ENCODE data around the gene CLEC20A. TPM values are rescaled to one million over a fixed set of nuclear protein-coding genes. Genes with fewer than 3 reads are reported as not detected.

Gene CLEC20A
- total RNA-seq, 1 donor from 2014 or later: not detected

DNA sequence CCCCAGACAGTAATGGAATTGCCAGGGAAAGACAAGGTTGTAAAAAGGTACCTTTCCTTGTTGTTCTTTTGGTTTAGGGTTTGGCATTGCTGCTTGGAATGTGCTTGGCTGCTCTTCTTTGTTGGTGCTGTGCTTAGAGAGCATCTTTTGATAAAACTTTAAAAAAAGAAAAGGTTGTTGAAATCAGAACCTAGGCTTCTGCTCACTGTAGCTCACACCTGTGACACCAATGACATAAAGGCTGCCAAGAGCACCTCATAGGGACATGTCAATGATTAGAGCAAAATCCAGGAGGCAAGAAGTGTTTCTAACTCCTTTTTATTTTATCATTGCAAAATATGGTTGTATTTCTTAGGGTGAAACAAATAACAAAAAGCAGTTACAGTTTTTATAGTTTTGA is 28.9 kb downstream of the CLEC20A start:
- Mint-ChIP-seq H3K4me3 (no peak overlapping the region), H3K4me1 (no peaks in the 10 kb centered on the region), H3K27ac (ENCODE audit: unreplicated experiment) (no peak overlapping the region), H3K27me3 (ENCODE audit: low read depth) (no peaks in the 10 kb centered on the region), H3K36me3 (ENCODE audit: low read depth) (peaks cover 10% of the 10 kb centered on the region), H3K9me3 (no peaks in the 10 kb centered on the region)
- no peak for DNase-seq (ENCODE audit: low read depth, low spot score)
- TF ChIP-seq, protein P1, sequence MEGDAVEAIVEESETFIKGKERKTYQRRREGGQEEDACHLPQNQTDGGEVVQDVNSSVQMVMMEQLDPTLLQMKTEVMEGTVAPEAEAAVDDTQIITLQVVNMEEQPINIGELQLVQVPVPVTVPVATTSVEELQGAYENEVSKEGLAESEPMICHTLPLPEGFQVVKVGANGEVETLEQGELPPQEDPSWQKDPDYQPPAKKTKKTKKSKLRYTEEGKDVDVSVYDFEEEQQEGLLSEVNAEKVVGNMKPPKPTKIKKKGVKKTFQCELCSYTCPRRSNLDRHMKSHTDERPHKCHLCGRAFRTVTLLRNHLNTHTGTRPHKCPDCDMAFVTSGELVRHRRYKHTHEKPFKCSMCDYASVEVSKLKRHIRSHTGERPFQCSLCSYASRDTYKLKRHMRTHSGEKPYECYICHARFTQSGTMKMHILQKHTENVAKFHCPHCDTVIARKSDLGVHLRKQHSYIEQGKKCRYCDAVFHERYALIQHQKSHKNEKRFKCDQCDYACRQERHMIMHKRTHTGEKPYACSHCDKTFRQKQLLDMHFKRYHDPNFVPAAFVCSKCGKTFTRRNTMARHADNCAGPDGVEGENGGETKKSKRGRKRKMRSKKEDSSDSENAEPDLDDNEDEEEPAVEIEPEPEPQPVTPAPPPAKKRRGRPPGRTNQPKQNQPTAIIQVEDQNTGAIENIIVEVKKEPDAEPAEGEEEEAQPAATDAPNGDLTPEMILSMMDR (conservative IDR thresholded peaks at IDR 0.05): no peak

DNA sequence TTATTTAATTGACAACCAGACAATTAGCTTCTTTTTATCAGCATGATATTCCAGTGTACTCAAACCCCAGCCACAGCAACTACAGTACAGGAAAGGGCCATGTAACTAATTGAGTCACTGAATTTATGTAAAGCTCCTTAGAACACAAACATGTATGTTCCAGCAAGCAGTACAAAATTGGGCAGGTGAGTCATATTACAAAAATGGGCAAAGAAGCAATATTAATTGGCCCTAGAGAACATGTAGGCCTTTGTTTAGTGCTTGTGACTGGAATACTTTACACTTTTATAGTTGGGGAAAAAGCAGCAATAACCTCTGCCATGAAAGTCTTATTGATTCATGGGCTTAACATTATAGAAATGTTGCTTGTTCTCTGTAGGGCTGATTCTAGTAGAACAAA is 31.8 kb downstream of the CLEC20A start:
- Mint-ChIP-seq H3K9me3 (no peaks in the 10 kb centered on the region), H3K27ac (ENCODE audit: unreplicated experiment) (no peak overlapping the region), H3K27me3 (ENCODE audit: low read depth) (no peaks in the 10 kb centered on the region), H3K4me3 (no peak overlapping the region), H3K4me1 (peaks cover 8% of the 10 kb centered on the region), H3K36me3 (ENCODE audit: low read depth) (peaks cover 10% of the 10 kb centered on the region)
- no peak for DNase-seq (ENCODE audit: low read depth, low spot score)
- TF ChIP-seq, protein P1 (conservative IDR thresholded peaks at IDR 0.05): no peak

DNA sequence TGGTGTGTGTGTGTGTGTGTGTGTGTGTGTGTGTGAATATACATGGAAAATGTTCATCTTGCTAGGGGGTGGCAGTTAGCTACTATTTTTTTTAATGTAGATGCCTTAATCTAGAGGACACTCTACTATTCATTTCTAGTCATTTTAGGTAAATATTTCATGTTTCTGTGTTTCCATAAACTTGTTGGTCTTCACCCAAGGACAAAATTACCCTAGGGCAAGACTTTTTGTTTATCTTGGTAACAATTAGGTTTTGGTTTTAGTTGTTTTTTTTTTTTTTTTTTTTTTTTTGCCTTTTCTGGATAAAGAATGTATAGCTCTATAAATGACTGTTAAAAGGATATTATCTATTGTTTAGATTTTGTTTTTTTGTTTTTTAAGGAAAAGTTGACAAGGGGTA is 32.2 kb downstream of the CLEC20A start:
- H3K4me3 Mint-ChIP-seq: no peak overlapping the region
- H3K36me3 Mint-ChIP-seq (ENCODE audit: low read depth): peaks cover 10% of the 10 kb centered on the region
- DNase-seq (ENCODE audit: low read depth, low spot score): no peak
- H3K27me3 Mint-ChIP-seq (ENCODE audit: low read depth): no peaks in the 10 kb centered on the region
- H3K9me3 Mint-ChIP-seq: no peaks in the 10 kb centered on the region
- TF ChIP-seq, protein P1 (conservative IDR thresholded peaks at IDR 0.05): no peak
- peaks cover 8% of the 10 kb centered on the region for H3K4me1 Mint-ChIP-seq
- H3K27ac Mint-ChIP-seq (ENCODE audit: unreplicated experiment): no peak overlapping the region

DNA sequence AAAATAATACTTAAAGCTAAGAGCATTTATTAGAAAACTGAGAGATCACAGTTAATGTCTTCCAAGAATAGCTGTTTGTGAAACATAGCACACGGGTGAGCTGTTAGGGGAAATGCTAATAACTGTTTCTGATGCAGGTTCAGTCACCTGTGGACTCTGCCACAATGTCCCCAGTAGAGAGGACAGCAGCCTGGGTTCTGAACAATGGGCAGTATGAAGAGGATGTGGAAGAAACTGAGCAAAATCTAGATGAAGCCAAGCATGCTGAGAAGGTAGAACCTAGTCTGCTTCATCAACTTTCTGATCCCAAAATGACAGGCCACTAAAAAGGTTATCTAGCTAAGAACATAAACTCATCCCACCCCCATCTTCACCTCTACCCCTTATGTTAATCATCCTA is 32.6 kb downstream of the CLEC20A start:
- Mint-ChIP-seq H3K9me3 (no peaks in the 10 kb centered on the region), H3K36me3 (ENCODE audit: low read depth) (peaks cover 10% of the 10 kb centered on the region), H3K4me1 (peaks cover 8% of the 10 kb centered on the region), H3K4me3 (no peak overlapping the region), H3K27me3 (ENCODE audit: low read depth) (no peaks in the 10 kb centered on the region), H3K27ac (ENCODE audit: unreplicated experiment) (no peak overlapping the region)
- no peak for DNase-seq (ENCODE audit: low read depth, low spot score)
- TF ChIP-seq, protein P1 (conservative IDR thresholded peaks at IDR 0.05): no peak

DNA sequence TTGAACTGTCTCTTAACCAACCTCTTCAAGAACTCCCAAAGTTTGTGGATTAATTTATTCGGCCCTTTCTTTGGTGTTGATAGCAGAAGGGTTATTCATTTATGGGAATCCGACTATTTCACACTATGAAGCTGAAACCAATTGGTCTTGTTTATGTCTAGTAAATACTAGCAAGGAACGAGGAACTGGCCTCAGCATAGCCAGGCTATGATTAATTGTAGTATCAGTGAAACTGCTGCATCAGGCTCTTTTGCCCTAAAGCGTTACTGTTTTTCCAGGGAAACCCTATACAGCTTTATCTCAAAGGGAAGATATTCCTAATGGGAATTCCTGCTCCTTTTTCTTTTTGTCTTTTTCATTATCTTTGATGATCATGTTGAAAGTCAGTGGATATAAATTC is 35.1 kb downstream of the CLEC20A start:
- Mint-ChIP-seq H3K27me3 (ENCODE audit: low read depth) (no peaks in the 10 kb centered on the region), H3K4me3 (no peak overlapping the region), H3K9me3 (no peaks in the 10 kb centered on the region), H3K27ac (ENCODE audit: unreplicated experiment) (no peak overlapping the region), H3K4me1 (peaks cover 8% of the 10 kb centered on the region), H3K36me3 (ENCODE audit: low read depth) (peaks cover 14% of the 10 kb centered on the region)
- no peak for DNase-seq (ENCODE audit: low read depth, low spot score)
- TF ChIP-seq, protein P1 (conservative IDR thresholded peaks at IDR 0.05): no peak

DNA sequence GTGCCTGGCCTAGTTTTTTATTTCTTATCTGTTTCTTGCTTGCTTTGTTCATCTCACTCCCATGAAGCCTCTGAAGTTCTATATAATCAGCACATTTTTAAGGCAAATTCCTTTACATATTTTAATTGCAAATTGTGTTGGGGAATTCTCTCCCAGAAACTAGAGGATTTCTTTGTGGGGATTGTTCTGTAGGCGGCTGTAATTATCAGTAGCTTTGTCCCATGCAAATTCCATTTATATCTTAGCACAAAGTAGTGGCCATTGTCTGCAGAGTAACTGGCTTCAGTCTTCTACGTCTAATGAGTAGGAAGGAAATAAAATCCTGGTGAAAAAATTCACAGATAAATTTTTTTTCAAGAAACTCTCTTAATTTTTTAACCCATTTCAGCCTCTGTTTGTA is 35.7 kb downstream of the CLEC20A start:
- no peaks in the 10 kb centered on the region for H3K9me3 Mint-ChIP-seq
- H3K27ac Mint-ChIP-seq (ENCODE audit: unreplicated experiment): no peak overlapping the region
- peaks cover 8% of the 10 kb centered on the region for H3K4me1 Mint-ChIP-seq
- H3K27me3 Mint-ChIP-seq (ENCODE audit: low read depth): no peaks in the 10 kb centered on the region
- TF ChIP-seq, protein P1 (conservative IDR thresholded peaks at IDR 0.05): no peak
- H3K36me3 Mint-ChIP-seq (ENCODE audit: low read depth): peaks cover 19% of the 10 kb centered on the region
- no peak overlapping the region for H3K4me3 Mint-ChIP-seq
- DNase-seq (ENCODE audit: low read depth, low spot score): no peak
